BLaER1 treated with 17β-estradiol and CSF1 and Interleukin-3, amounts not matched to agents 10 nM and 100 nM (cell line): ENCODE results near the gene ANKRD39.

Experiments
- H3K27ac ChIP-seq, 11 experiments: shearing (Covaris generic); formaldehyde crosslinking; 2 replicates each; pipeline ENCODE4 v1.8.1; 2022
- H3K27me3 ChIP-seq, 11 experiments: shearing (Covaris generic); formaldehyde crosslinking; 2 replicates each; pipeline ENCODE4 v1.8.1; 2022
- H3K36me3 ChIP-seq, 11 experiments: shearing (Covaris generic); formaldehyde crosslinking; 2 replicates each; pipeline ENCODE4 v1.8.1; 2022
- H3K4me1 ChIP-seq, 10 experiments: shearing (Covaris generic); formaldehyde crosslinking; 2 replicates each; pipeline ENCODE4 v1.8.1; 2022
- H3K4me2 ChIP-seq, 11 experiments: shearing (Covaris generic); formaldehyde crosslinking; 2 replicates each; pipeline ENCODE4 v1.8.1; 2022
- H3K4me3 ChIP-seq, 10 experiments: shearing (Covaris generic); formaldehyde crosslinking; 2 replicates each; pipeline ENCODE4 v1.8.1; 2022
- H3K9ac ChIP-seq, 11 experiments: shearing (Covaris generic); formaldehyde crosslinking; 2 replicates each; pipeline ENCODE4 v1.8.1; 2022
- H3K9me3 ChIP-seq, 11 experiments: shearing (Covaris generic); formaldehyde crosslinking; replicated peaks in 1 of 11; 2 replicates each; pipeline ENCODE4 v1.8.1; 2022
- H4K20me1 ChIP-seq, 11 experiments: shearing (Covaris generic); formaldehyde crosslinking; 2 replicates each; pipeline ENCODE4 v1.8.1; 2022
- Cebpa-rat ChIP-seq, 11 experiments: shearing (Covaris generic); IDR thresholded peaks; 2 replicates each; pipeline ENCODE4 v1.8.1; 2022

ANKRD39 gene

DNA sequence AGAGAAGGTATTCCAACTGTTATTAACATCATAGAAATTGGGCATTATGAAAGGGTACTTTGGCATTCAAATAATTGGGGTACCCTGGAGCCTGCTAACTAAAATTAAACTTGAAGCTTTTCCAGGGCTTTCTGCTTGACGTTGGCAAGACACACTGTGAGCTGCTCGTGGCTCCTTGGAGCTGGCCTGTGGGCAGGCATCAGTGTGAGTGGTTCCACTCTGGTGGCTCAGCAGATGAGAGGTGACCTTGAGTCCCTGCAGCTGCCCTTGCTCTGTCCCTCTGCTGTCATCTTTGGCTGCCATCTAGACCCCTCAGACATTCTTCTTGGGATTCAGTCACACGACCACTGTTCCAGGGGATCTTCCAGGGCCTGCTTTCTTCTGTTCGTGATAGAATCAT, 35.0 kb downstream of the ANKRD39 start:
- H3K36me3 ChIP-seq = peaks cover 27 to 73% (median 49%) of the 10 kb centered on the region in 11 experiments
- peaks cover 40 to 94% (median 78%) of the 10 kb centered on the region in 11 experiments; a peak in 20 of 22 replicates for H4K20me1 ChIP-seq
- no peak overlapping the region for H3K27ac ChIP-seq

DNA sequence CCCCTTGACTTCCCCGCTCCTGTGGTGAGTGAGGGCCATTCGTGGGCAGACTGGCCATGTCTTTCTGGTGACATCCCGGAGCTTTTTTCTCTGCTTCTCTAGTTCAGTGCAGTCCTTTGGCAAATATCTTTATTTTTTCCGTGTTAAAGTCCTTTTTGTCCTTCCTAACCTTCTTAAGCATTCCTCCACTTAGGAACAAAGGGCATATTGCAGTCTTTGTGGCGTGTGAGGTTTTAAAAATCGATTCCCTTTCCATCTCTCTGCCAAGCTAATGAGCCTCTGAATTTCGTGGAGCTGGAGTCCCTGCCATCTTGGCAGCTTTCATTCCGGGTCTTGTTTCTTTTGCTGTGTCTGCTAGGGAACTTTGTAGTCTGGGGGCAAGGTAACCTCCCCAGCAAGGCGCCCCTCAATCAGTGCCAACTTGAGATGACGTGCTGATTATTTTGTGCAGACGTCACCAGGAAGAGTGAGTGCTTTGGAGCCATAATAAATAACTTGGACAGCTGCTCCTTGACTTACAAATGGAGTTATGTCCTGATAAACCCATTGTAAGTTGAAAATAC, 36.6 kb downstream of the ANKRD39 start:
- Histone ChIP-seq H3K4me1 (peaks cover 24 to 63% (median 59%) of the 10 kb centered on the region in 10 experiments), H3K36me3 (peaks cover 13 to 57% (median 33%) of the 10 kb centered on the region in 11 experiments; a peak in 20 of 22 replicates), H3K9me3 (no peaks in the 10 kb centered on the region), H3K4me3 (no peak overlapping the region), H3K4me2 (peak overlapping the region in 6 of 11 experiments; percentile 5 to 100 (median 98); a peak in 3 of 22 replicates), H3K9ac (0 out of 22 replicates have a peak overlapping the region, but pooled peaks of 1 of the 11 experiments have one; percentile 8), H3K27ac (no peak overlapping the region), H3K27me3 (peaks cover 0 to 4% (median 0%) of the 10 kb centered on the region in 11 experiments; a peak in 3 of 22 replicates), H4K20me1 (peaks cover 50 to 98% (median 89%) of the 10 kb centered on the region in 11 experiments; a peak in 20 of 22 replicates)
- no peak for TF ChIP-seq Cebpa-rat (IDR thresholded peaks at IDR 0.05)

More for the DNA sequence above, 35.0 kb downstream of the ANKRD39 start:
- peak overlapping the region in 3 of 11 experiments; percentile 5 to 36 (median 14); a peak in 1 of 22 replicates for H3K9ac ChIP-seq
- no peaks in the 10 kb centered on the region for H3K9me3 ChIP-seq
- no peak for TF ChIP-seq Cebpa-rat (IDR thresholded peaks at IDR 0.05)
- H3K4me1 ChIP-seq = peaks cover 16 to 54% (median 48%) of the 10 kb centered on the region in 10 experiments
- peaks cover 0 to 3% (median 0%) of the 10 kb centered on the region in 11 experiments; a peak in 1 of 22 replicates for H3K27me3 ChIP-seq
- no peak overlapping the region for H3K4me3 ChIP-seq
- H3K4me2 ChIP-seq = peak overlapping the region in 5 of 11 experiments; percentile 22 to 46 (median 41); a peak in 8 of 22 replicates

- H3K4me3 ChIP-seq = no peak overlapping the region
- no peak for TF ChIP-seq Cebpa-rat (IDR thresholded peaks at IDR 0.05)
- peaks cover 24 to 69% (median 64%) of the 10 kb centered on the region in 10 experiments for H3K4me1 ChIP-seq
- H3K27me3 ChIP-seq = peaks cover 0 to 4% (median 0%) of the 10 kb centered on the region in 11 experiments; a peak in 3 of 22 replicates
- no peak overlapping the region for H3K27ac ChIP-seq
- H4K20me1 ChIP-seq = peaks cover 50 to 86% (median 80%) of the 10 kb centered on the region in 11 experiments; a peak in 20 of 22 replicates
- peaks cover 1 to 45% (median 21%) of the 10 kb centered on the region in 11 experiments; a peak in 17 of 22 replicates for H3K36me3 ChIP-seq
- H3K9me3 ChIP-seq = no peaks in the 10 kb centered on the region
- peak overlapping the region in 10 of 11 experiments; percentile 7 to 100 (median 100); a peak in 19 of 22 replicates for H3K4me2 ChIP-seq
- 0 out of 22 replicates have a peak overlapping the region, but pooled peaks of 1 of the 11 experiments have one; percentile 8 for H3K9ac ChIP-seq
Measured at GRCh38 chr2:96819876-96820511, 37.8 kb downstream of the ANKRD39 start.

DNA sequence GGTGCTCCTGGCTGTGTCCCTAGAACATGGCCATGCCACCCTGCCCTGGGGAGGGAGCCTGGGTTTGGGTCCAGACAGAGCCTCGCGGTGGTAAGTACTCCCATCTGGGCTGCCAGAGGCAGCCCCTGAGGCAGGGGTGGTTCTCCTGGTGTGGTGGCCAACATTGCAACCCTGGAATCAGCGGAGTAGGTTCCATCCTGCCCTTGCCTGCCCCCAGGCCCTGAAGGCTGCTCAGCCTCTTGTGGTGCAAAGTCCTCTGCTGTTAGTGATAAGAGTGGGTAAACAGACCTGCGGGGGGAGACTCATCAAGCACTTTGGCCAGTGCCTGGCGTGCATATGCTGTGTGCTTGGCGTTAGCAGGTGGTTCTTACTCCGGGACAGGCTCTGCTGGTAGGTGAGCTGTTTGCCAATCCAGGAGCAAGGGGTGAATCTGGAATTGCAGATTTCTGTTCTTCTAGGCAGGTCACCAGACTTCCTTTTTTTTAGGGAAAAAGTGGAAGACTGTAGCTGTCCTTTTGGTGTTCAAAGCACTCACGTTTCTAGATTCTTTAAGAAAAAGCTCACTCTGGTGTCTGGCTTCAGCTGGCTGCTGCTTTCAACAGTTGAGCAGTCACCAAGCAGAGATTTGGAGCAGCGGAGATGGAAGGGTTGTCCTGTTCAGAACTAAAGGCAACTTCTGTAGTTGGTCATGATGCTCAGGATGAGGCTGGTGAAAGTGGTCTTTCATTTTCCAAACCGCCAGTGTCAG, 38.5 kb downstream of the ANKRD39 start:
- Histone ChIP-seq H3K9me3 (no peaks in the 10 kb centered on the region), H3K27me3 (peaks cover 0 to 4% (median 0%) of the 10 kb centered on the region in 11 experiments; a peak in 3 of 22 replicates), H3K36me3 (peaks cover 0 to 38% (median 15%) of the 10 kb centered on the region in 11 experiments; a peak in 14 of 22 replicates), H3K4me2 (peak overlapping the region; percentile 97 to 100 (median 100); a peak in 20 of 22 replicates), H3K27ac (no peak overlapping the region), H4K20me1 (peaks cover 50 to 79% (median 73%) of the 10 kb centered on the region in 11 experiments; a peak in 20 of 22 replicates), H3K9ac (peak overlapping the region in 5 of 11 experiments; percentile 15 to 47 (median 33); a peak in 3 of 22 replicates), H3K4me1 (peaks cover 24 to 70% (median 66%) of the 10 kb centered on the region in 10 experiments), H3K4me3 (peak overlapping the region in 1 of 10 experiments; percentile 46; a peak in 1 of 20 replicates)
- no peak for TF ChIP-seq Cebpa-rat (IDR thresholded peaks at IDR 0.05)

GRCh38 chr2:96817882-96818281, 39.9 kb downstream of the ANKRD39 start:
- peaks cover 0 to 25% (median 6%) of the 10 kb centered on the region in 11 experiments; a peak in 9 of 22 replicates for H3K36me3 ChIP-seq

GRCh38 chr2:96816836-96817702, 40.7 kb downstream of the ANKRD39 start:
- H3K4me2 ChIP-seq = peak overlapping the region; percentile 97 to 100 (median 100)
- H3K9ac ChIP-seq = peak overlapping the region; percentile 76 to 85 (median 82)
- peaks cover 0 to 4% (median 0%) of the 10 kb centered on the region in 11 experiments; a peak in 3 of 22 replicates for H3K27me3 ChIP-seq
- H3K4me1 ChIP-seq = peaks cover 24 to 64% (median 56%) of the 10 kb centered on the region in 10 experiments
- peak overlapping the region in 9 of 11 experiments; percentile 65 to 83 (median 74); a peak in 18 of 22 replicates for H3K27ac ChIP-seq
- no peak for TF ChIP-seq Cebpa-rat (IDR thresholded peaks at IDR 0.05)
- H4K20me1 ChIP-seq = peaks cover 46 to 56% (median 51%) of the 10 kb centered on the region in 11 experiments; a peak in 20 of 22 replicates
- H3K36me3 ChIP-seq = peaks cover 0 to 23% (median 9%) of the 10 kb centered on the region in 11 experiments; a peak in 5 of 22 replicates
- no peaks in the 10 kb centered on the region for H3K9me3 ChIP-seq
- peak overlapping the region; percentile 72 to 86 (median 80) for H3K4me3 ChIP-seq

More at GRCh38 chr2:96817882-96818281, 39.9 kb downstream of the ANKRD39 start:
- Histone ChIP-seq H4K20me1 (peaks cover 50 to 65% (median 59%) of the 10 kb centered on the region in 11 experiments; a peak in 20 of 22 replicates), H3K4me1 (peaks cover 24 to 65% (median 62%) of the 10 kb centered on the region in 10 experiments), H3K4me3 (peak overlapping the region in 9 of 10 experiments; percentile 72 to 86 (median 79); a peak in 16 of 20 replicates), H3K4me2 (peak overlapping the region; percentile 97 to 100 (median 100)), H3K9me3 (no peaks in the 10 kb centered on the region), H3K27me3 (peaks cover 0 to 4% (median 0%) of the 10 kb centered on the region in 11 experiments; a peak in 3 of 22 replicates), H3K9ac (peak overlapping the region in 7 of 11 experiments; percentile 14 to 85 (median 82); a peak in 13 of 22 replicates), H3K27ac (no peak overlapping the region)
- no peak for TF ChIP-seq Cebpa-rat (IDR thresholded peaks at IDR 0.05)

DNA sequence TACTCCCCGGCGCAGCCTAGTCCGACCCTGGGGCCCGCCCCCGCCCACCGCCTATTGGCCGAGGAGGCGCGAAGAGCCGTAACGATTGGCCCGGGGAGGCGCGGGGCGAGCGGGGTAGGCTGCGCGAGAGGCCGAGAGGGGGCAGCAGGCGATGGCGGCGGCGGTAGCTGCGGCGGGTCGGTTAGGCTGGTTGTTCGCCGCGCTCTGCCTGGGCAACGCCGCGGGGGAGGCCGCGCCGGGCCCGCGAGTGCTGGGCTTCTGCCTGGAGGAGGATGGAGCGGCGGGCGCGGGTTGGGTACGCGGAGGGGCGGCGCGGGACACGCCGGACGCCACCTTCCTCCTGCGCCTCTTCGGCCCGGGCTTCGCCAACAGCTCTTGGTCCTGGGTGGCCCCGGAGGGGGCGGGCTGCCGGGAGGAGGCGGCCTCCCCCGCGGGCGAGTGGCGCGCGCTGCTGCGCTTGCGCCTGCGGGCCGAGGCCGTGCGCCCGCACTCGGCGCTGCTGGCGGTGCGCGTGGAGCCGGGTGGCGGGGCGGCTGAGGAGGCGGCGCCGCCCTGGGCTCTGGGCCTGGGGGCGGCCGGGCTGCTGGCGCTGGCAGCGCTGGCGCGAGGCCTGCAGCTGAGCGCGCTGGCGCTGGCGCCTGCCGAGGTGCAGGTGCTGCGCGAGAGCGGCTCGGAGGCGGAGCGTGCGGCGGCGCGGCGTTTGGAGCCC, 41.5 kb downstream of the ANKRD39 start, which contains the start of gene CNNM3:
TSS of gene CNNM3 (plus strand) at position 142 of the 709 bp plus-strand sequence. CDS start at position 152, 10 bp downstream.
- peak within 1 kb of the TSS; percentile 52 to 83 (median 70); a peak in 21 of 22 replicates for H3K27ac ChIP-seq
- peaks cover 24 to 67% (median 60%) of the 10 kb centered on the region in 10 experiments for H3K4me1 ChIP-seq
- TF ChIP-seq Cebpa-rat (IDR thresholded peaks at IDR 0.05) = no peak
- H3K4me3 ChIP-seq = peak within 1 kb of the TSS; percentile 72 to 86 (median 80)
- H4K20me1 ChIP-seq = peaks cover 44 to 49% (median 46%) of the 10 kb centered on the region in 11 experiments; a peak in 20 of 22 replicates
- peak within 1 kb of the TSS; percentile 76 to 85 (median 82) for H3K9ac ChIP-seq
- H3K36me3 ChIP-seq = peaks cover 0 to 20% (median 11%) of the 10 kb centered on the region in 11 experiments; a peak in 6 of 22 replicates
- H3K4me2 ChIP-seq = peak within 1 kb of the TSS; percentile 97 to 100 (median 100)
- H3K9me3 ChIP-seq = no peaks in the 10 kb centered on the region
- H3K27me3 ChIP-seq = peaks cover 0 to 4% (median 0%) of the 10 kb centered on the region in 11 experiments; a peak in 3 of 22 replicates
